ENCODE data around the gene RBM38. TPM values are rescaled to one million over a fixed set of nuclear protein-coding genes. Genes with fewer than 3 reads are reported as not detected.

Gene RBM38
- total RNA-seq, 1 experiment from 2014 or later, result 39.9 TPM

DNA sequence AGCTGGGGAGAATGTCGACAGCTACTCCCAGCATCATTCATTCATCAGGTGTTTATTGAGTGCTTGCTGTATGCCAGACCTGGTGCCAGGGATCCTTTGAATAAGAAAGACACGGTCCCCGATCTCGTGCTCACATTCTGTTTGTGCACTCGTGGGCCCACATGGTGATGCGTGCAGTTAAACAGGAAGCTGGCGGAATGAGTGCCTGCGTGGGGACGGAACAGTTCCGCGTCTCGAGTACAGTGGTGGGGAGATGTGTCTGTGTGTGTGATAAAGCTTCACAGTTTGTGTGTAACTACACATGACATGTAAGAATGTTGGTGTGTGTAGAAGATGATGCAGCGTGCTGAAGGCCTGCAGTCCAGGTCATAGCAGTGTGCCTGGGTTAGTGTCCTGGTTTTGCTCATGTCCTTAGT, 6.5 kb downstream of the RBM38 start:
- ChIA-PET CTCF (no interaction called here), POLR2A (no interaction called here)
- Histone ChIP-seq H3K4me1 (ENCODE audit: control insufficient read depth, insufficient read depth, low read length) (peaks cover 4% of the 10 kb centered on the region; the same call in 1 of the 2 replicates), H3K36me3 (ENCODE audit: control insufficient read depth, insufficient read depth, low read length) (no peaks in the 10 kb centered on the region), H3K27ac (ENCODE audit: low read length) (no peak overlapping the region), H3K9me3 (ENCODE audit: control insufficient read depth, insufficient read depth, low read depth, low read length) (no peaks in the 10 kb centered on the region), H3K27me3 (ENCODE audit: control insufficient read depth, insufficient read depth, low read length) (no peaks in the 10 kb centered on the region), H3K4me3 (ENCODE audit: low read depth in 2 of 2, low read length in 2 of 2) (no peak overlapping the region)
- ATAC-seq, result no peak
- intact Hi-C loops (cut with micrococcal nuclease; ENCODE audit: unreplicated experiment) (no loop called here), in situ Hi-C loops (cut with HindIII; ENCODE audit: low pct_unique_long_range_greater_than_20kb, low sequenced_read_pairs) (no loop called here)
- DNase-seq (ENCODE audit: low read depth, low spot score), result no peak
- no TSS peak for BruUV-seq (replicated peaks)
- TF ChIP-seq, protein P1, sequence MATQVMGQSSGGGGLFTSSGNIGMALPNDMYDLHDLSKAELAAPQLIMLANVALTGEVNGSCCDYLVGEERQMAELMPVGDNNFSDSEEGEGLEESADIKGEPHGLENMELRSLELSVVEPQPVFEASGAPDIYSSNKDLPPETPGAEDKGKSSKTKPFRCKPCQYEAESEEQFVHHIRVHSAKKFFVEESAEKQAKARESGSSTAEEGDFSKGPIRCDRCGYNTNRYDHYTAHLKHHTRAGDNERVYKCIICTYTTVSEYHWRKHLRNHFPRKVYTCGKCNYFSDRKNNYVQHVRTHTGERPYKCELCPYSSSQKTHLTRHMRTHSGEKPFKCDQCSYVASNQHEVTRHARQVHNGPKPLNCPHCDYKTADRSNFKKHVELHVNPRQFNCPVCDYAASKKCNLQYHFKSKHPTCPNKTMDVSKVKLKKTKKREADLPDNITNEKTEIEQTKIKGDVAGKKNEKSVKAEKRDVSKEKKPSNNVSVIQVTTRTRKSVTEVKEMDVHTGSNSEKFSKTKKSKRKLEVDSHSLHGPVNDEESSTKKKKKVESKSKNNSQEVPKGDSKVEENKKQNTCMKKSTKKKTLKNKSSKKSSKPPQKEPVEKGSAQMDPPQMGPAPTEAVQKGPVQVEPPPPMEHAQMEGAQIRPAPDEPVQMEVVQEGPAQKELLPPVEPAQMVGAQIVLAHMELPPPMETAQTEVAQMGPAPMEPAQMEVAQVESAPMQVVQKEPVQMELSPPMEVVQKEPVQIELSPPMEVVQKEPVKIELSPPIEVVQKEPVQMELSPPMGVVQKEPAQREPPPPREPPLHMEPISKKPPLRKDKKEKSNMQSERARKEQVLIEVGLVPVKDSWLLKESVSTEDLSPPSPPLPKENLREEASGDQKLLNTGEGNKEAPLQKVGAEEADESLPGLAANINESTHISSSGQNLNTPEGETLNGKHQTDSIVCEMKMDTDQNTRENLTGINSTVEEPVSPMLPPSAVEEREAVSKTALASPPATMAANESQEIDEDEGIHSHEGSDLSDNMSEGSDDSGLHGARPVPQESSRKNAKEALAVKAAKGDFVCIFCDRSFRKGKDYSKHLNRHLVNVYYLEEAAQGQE (IDR thresholded peaks at IDR 0.05; ENCODE audit: insufficient read depth in 1 of 2, low read depth in 2 of 2, low read length in 1 of 2), result no peak
- TF ChIP-seq, protein P2, sequence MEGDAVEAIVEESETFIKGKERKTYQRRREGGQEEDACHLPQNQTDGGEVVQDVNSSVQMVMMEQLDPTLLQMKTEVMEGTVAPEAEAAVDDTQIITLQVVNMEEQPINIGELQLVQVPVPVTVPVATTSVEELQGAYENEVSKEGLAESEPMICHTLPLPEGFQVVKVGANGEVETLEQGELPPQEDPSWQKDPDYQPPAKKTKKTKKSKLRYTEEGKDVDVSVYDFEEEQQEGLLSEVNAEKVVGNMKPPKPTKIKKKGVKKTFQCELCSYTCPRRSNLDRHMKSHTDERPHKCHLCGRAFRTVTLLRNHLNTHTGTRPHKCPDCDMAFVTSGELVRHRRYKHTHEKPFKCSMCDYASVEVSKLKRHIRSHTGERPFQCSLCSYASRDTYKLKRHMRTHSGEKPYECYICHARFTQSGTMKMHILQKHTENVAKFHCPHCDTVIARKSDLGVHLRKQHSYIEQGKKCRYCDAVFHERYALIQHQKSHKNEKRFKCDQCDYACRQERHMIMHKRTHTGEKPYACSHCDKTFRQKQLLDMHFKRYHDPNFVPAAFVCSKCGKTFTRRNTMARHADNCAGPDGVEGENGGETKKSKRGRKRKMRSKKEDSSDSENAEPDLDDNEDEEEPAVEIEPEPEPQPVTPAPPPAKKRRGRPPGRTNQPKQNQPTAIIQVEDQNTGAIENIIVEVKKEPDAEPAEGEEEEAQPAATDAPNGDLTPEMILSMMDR (IDR thresholded peaks at IDR 0.05), result no peak
- TF ChIP-seq POLR2AphosphoS5 (IDR thresholded peaks at IDR 0.05; ENCODE audit: low read depth, low read length) (no peak), TCF7L2 (IDR thresholded peaks at IDR 0.05; ENCODE audit: low read depth, low read length) (no peak), SIN3A (IDR thresholded peaks at IDR 0.05; ENCODE audit: borderline replicate concordance, insufficient read depth, low read depth, low read length) (no peak)

DNA sequence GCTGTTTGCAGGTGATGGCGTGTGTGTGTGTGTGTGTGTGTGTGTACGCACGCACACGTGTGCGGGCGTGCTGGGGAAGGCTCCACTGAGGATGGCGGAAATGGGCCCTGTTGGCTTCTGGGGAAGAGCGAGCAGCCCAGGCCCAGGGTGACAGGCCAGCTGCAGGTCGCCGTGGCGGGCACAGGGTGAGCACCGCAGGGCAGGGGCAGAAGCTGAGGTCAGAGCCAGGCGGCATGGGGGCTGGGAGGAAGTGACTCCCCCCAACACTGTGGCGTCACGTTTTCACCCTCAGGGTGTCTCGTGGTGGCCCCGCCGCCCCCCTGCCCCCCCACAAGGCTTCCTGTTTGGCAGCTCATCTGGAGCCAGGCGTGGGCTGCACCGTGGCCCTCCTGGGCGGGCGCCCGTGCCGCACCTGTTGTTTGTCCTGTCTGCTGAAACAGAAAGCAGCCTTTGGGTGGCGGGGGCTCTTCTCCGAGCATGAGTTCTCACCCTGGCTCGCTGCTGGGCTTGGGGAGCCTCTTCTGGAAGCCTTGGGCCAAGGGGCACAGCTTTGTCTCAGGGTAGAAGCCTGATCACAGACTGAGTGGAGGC, 7.1 kb downstream of the RBM38 start:
- no peaks in the 10 kb centered on the region for H3K36me3 ChIP-seq (ENCODE audit: control insufficient read depth, insufficient read depth, low read length)
- no TSS peak for BruUV-seq (replicated peaks)
- no peak for ATAC-seq
- TF ChIP-seq, protein P2 (IDR thresholded peaks at IDR 0.05), result no peak
- TF ChIP-seq POLR2AphosphoS5 (IDR thresholded peaks at IDR 0.05; ENCODE audit: low read depth, low read length), result no peak
- TF ChIP-seq, protein P1 (IDR thresholded peaks at IDR 0.05; ENCODE audit: insufficient read depth in 1 of 2, low read depth in 2 of 2, low read length in 1 of 2), result no peak
- TF ChIP-seq TCF7L2 (IDR thresholded peaks at IDR 0.05; ENCODE audit: low read depth, low read length), result no peak
- TF ChIP-seq SIN3A (IDR thresholded peaks at IDR 0.05; ENCODE audit: borderline replicate concordance, insufficient read depth, low read depth, low read length), result no peak
- H3K9me3 ChIP-seq (ENCODE audit: control insufficient read depth, insufficient read depth, low read depth, low read length), result no peaks in the 10 kb centered on the region
- intact Hi-C loops (cut with micrococcal nuclease; ENCODE audit: unreplicated experiment), result no loop called here
- DNase-seq (ENCODE audit: low read depth, low spot score), result no peak
- H3K27me3 ChIP-seq (ENCODE audit: control insufficient read depth, insufficient read depth, low read length), result no peaks in the 10 kb centered on the region
- CTCF ChIA-PET, result interaction anchor here (0.6 kb wide), 1 partner anchor 101 kb away, joined by 3 read pairs; no protein-coding TSS in a partner anchor
- POLR2A ChIA-PET, result no interaction called here
- no peak overlapping the region for H3K4me3 ChIP-seq (ENCODE audit: low read depth in 2 of 2, low read length in 2 of 2)
- H3K4me1 ChIP-seq (ENCODE audit: control insufficient read depth, insufficient read depth, low read length), result no peaks in the 10 kb centered on the region
- in situ Hi-C loops (cut with HindIII; ENCODE audit: low pct_unique_long_range_greater_than_20kb, low sequenced_read_pairs), result no loop called here
- H3K27ac ChIP-seq (ENCODE audit: low read length), result no peak overlapping the region

Measured in Panc1 (cell line).